Prostate gland (tissue), 2 donors: Measurements from ENCODE around the gene FRMPD1.

Experiments used
- POLR2A ChIP-seq: fragments of 450-650 bp; IDR thresholded peaks from one replicate; pipeline ENCODE4 v1.6.1; 2016; ENCODE audit warnings: antibody characterized with exemption, mild to moderate bottlenecking
- POLR2AphosphoS5 ChIP-seq: sonication (generic); formaldehyde crosslinking; IDR thresholded peaks from one replicate; pipeline ENCODE4 v1.6.1; 2017; ENCODE audit warnings: antibody characterized with exemption
- TF ChIP-seq, protein P1 (sequence below), 4 experiments: fragments of 200-600 bp in 2 of 4; fragments of 450-650 bp in 2 of 4; sonication (generic) in 2 of 4; IDR thresholded peaks; 1 replicate in 3 of 4; 2 replicates in 1 of 4; pipeline ENCODE4 v1.5.1; 2016 to 2019; ENCODE audit warnings: antibody characterized with exemption in 4 of 4, mild to moderate bottlenecking in 2 of 4, moderate library complexity in 2 of 4

GRCh38 chr9:37707748-37708147, 57.0 kb downstream of the FRMPD1 start:
- TF ChIP-seq POLR2A (no peak), POLR2AphosphoS5 (no peak)
- TF ChIP-seq, protein P1, sequence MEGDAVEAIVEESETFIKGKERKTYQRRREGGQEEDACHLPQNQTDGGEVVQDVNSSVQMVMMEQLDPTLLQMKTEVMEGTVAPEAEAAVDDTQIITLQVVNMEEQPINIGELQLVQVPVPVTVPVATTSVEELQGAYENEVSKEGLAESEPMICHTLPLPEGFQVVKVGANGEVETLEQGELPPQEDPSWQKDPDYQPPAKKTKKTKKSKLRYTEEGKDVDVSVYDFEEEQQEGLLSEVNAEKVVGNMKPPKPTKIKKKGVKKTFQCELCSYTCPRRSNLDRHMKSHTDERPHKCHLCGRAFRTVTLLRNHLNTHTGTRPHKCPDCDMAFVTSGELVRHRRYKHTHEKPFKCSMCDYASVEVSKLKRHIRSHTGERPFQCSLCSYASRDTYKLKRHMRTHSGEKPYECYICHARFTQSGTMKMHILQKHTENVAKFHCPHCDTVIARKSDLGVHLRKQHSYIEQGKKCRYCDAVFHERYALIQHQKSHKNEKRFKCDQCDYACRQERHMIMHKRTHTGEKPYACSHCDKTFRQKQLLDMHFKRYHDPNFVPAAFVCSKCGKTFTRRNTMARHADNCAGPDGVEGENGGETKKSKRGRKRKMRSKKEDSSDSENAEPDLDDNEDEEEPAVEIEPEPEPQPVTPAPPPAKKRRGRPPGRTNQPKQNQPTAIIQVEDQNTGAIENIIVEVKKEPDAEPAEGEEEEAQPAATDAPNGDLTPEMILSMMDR (IDR thresholded peaks at IDR 0.05) = no peak
